ENCODE results near the gene LILRB2.

LILRB2 gene

DNA sequence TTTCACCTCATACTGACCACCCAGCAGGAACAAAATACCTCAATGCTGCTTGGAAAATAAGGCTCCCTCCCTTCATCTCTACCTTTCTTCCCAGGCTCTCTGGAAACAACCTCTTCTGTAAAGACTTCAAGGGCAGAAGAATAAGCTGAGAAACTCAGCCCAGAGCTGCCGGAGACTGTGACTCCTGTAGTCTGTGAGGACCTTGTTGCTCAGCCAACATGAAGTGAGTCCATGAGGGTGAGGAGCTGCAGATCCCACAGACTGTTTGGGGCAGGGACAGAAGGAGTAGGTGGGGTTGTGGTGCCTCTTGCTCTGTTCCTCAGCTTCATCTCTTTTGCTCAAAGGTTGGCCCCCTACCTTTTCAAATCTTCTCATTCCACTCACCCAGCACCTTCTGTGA, 24.2 kb upstream of the LILRB2 start:
- TF ChIP-seq, protein P1, sequence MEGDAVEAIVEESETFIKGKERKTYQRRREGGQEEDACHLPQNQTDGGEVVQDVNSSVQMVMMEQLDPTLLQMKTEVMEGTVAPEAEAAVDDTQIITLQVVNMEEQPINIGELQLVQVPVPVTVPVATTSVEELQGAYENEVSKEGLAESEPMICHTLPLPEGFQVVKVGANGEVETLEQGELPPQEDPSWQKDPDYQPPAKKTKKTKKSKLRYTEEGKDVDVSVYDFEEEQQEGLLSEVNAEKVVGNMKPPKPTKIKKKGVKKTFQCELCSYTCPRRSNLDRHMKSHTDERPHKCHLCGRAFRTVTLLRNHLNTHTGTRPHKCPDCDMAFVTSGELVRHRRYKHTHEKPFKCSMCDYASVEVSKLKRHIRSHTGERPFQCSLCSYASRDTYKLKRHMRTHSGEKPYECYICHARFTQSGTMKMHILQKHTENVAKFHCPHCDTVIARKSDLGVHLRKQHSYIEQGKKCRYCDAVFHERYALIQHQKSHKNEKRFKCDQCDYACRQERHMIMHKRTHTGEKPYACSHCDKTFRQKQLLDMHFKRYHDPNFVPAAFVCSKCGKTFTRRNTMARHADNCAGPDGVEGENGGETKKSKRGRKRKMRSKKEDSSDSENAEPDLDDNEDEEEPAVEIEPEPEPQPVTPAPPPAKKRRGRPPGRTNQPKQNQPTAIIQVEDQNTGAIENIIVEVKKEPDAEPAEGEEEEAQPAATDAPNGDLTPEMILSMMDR (IDR thresholded peaks at IDR 0.05; ENCODE audit: control insufficient read depth, extremely low read depth, insufficient read depth): no peak

GRCh38 chr19:54302257-54302656, 21.3 kb upstream of the LILRB2 start:
- DNase-seq (ENCODE audit: low read depth): no peak
- TF ChIP-seq, protein P1 (IDR thresholded peaks at IDR 0.05; ENCODE audit: control insufficient read depth, extremely low read depth, insufficient read depth): no peak
- no peak overlapping the region for H3K4me3 ChIP-seq (ENCODE audit: low read depth, low read length)

More for the DNA sequence above, 24.2 kb upstream of the LILRB2 start:
- H3K4me3 ChIP-seq (ENCODE audit: low read depth, low read length): no peak overlapping the region
- DNase-seq (ENCODE audit: low read depth): no peak

- DNase-seq (ENCODE audit: low read depth): no peak
- TF ChIP-seq, protein P1 (IDR thresholded peaks at IDR 0.05; ENCODE audit: control insufficient read depth, extremely low read depth, insufficient read depth): no peak
- H3K4me3 ChIP-seq (ENCODE audit: low read depth, low read length): no peak overlapping the region
Measured at GRCh38 chr19:54299515-54299914, 18.6 kb upstream of the LILRB2 start.

- TF ChIP-seq, protein P1 (IDR thresholded peaks at IDR 0.05; ENCODE audit: control insufficient read depth, extremely low read depth, insufficient read depth): no peak
- no peak for DNase-seq (ENCODE audit: low read depth)
- no peak overlapping the region for H3K4me3 ChIP-seq (ENCODE audit: low read depth, low read length)
Measured at GRCh38 chr19:54299126-54299498, 18.2 kb upstream of the LILRB2 start.

DNA sequence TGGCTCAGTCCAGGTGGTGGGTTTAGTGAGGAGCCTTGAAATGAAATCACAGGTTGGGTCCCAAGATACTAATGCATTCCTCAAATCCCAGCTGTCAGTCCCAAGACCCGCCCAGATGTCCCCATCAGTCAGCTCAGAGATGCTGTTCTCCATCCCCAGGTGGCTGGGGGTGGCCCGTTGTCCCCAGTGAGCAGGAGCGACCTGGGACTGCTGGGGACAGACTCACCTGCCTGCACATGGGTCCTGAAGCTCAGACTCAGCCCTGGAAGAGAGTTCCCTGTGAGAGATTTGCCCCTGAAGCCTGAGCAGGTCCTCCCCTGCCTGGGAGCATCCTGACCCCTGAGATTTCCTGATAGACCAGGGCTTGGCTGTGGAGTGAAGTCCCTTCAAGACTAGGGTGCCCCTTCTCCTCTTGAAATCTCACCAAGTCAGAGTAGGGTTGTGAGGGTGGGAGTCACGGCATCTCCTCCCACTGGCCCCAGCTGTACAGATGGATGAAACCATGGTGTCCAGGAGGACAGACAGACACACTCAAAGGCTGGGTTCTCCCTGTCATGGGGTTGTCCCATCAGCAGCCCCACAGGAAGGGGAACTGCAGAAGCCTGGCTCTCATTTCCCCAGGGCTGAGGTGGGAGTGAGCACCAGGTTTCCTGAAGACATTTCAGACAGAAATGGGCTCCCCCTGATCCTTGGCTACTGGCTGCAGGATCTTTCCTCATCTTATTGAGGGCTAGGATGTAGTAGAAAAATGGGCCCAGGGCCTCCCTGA, 17.6 kb upstream of the LILRB2 start:
- H3K4me3 ChIP-seq (ENCODE audit: low read depth, low read length): no peak overlapping the region
- TF ChIP-seq, protein P1 (IDR thresholded peaks at IDR 0.05; ENCODE audit: control insufficient read depth, extremely low read depth, insufficient read depth): no peak
- DNase-seq (ENCODE audit: low read depth): no peak

DNA sequence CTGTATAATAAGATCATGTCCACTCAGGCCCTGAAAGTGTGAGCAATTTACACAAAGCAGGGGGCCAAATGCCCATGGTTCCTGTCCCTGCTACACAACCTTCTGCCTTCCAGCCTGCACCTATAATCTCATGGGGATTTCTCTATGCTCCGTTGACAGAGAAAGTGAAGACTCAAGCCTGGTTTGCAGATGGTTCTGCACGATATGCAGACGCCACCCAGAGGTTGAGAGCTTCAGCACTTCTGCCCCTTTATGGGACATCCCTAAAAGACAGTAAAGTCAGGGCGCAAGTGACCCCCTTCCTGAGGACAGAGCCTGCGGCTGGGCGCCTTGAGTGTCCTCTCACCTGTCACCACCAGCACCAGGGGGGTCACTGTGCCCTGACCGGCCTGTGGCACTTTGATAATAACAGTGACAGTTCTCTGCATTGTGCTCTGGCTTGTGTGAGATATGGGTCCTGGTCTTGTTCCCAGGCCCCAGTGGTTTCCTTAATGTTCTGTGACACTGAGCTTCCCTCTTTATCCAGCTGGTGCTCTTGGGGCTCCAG, 16.9 kb upstream of the LILRB2 start:
- TF ChIP-seq, protein P1 (IDR thresholded peaks at IDR 0.05; ENCODE audit: control insufficient read depth, extremely low read depth, insufficient read depth): no peak
- DNase-seq (ENCODE audit: low read depth): no peak

More for the DNA sequence above, 16.9 kb upstream of the LILRB2 start:
- H3K4me3 ChIP-seq (ENCODE audit: low read depth, low read length): no peak overlapping the region
